H1 (cell line): Measurements from ENCODE around the gene TMCC1. TPM values are rescaled to one million over a fixed set of nuclear protein-coding genes. Genes with fewer than 3 reads are reported as not detected.
A peak's percentile ranks its signal among the peaks of the same experiment; 100 is the strongest.

Source experiments
- CTCF ChIA-PET: fragments of 300-600 bp; sonication (Branson Sonifier 250); formaldehyde crosslinking; loops from one replicate; lab custom pipeline; 2021; ENCODE audit not compliant: partially characterized antibody; lab: Charles Lee
- POLR2A ChIA-PET: fragments of 300-600 bp; sonication (Branson Sonifier 250); formaldehyde crosslinking; loops from one replicate; lab custom pipeline; 2021; ENCODE audit warnings: inconsistent platforms; ENCODE audit not compliant: partially characterized antibody; lab: Charles Lee
- DNase-seq, 2 experiments: peaks; one replicate each; pipeline versions ENCODE4 v3.0.0 to v3.0.0-alpha.2; 2010 to 2022; ENCODE audit warnings: low spot score in 2 of 2, low read depth in 1 of 2, mixed read lengths in 1 of 2
- FAIRE-seq: peaks from 2 replicates; lab custom pipeline; 2011; peaks lifted over from hg19 to GRCh38; lab: Jason Lieb, UNC
- H2AFZ ChIP-seq: 2 replicates; pipeline ENCODE4 v1.8.1; 2012; ENCODE audit warnings: low read length, inconsistent platforms
- H2AK5ac ChIP-seq: 2 replicates; pipeline ENCODE4 v1.6.1; 2013; ENCODE audit warnings: low read depth, low read length
- H2BK120ac ChIP-seq: replicated peaks from 2 replicates; pipeline ENCODE3; 2013; ENCODE audit warnings: low read depth, low read length, inconsistent platforms
- H2BK12ac ChIP-seq: 2 replicates; pipeline ENCODE4 v1.6.1; 2013; ENCODE audit warnings: low read depth, low read length
- H2BK15ac ChIP-seq: 2 replicates; pipeline ENCODE4 v1.6.1; 2013; ENCODE audit warnings: low read length
- H2BK20ac ChIP-seq: 2 replicates; pipeline ENCODE4 v1.6.1; 2013; ENCODE audit warnings: low read length
- H2BK5ac ChIP-seq: 2 replicates; pipeline ENCODE4 v1.6.1; 2013; ENCODE audit warnings: low read depth, low read length
- H3K14ac ChIP-seq: 2 replicates; pipeline ENCODE4 v1.6.1; 2013; ENCODE audit warnings: inconsistent platforms; ENCODE audit not compliant: insufficient read length
- H3K18ac ChIP-seq: 2 replicates; pipeline ENCODE4 v1.6.1; 2013; ENCODE audit warnings: low read length; ENCODE audit errors: extremely low read depth
- H3K23ac ChIP-seq: 2 replicates; pipeline ENCODE4 v1.6.1; 2013; ENCODE audit warnings: inconsistent platforms; ENCODE audit not compliant: insufficient read length
- H3K23me2 ChIP-seq: 2 replicates; pipeline ENCODE4 v1.6.1; 2013; ENCODE audit warnings: low read depth, low read length
- H3K27ac ChIP-seq: 2 replicates; pipeline ENCODE4 v1.6.1; 2011; ENCODE audit warnings: low read depth, low read length, inconsistent platforms
- H3K27me3 ChIP-seq, 4 experiments: replicated peaks in 1 of 4; 1 replicate in 1 of 4; 2 replicates in 3 of 4; pipeline versions ENCODE4 v1.6.1 to v1.8.1; 2011 to 2013; ENCODE audit warnings: low read length in 3 of 4, mild to moderate bottlenecking in 3 of 4, inconsistent platforms in 2 of 4, mixed read lengths in 2 of 4, moderate library complexity in 1 of 4; ENCODE audit not compliant: control insufficient read depth in 3 of 4, insufficient read depth in 3 of 4; ENCODE audit errors: extremely low read depth in 1 of 4
- H3K36me3 ChIP-seq, 4 experiments: 2 replicates each; pipeline versions ENCODE4 v1.6.1 to v1.8.1; 2011 to 2013; ENCODE audit warnings: mild to moderate bottlenecking in 4 of 4, low read length in 3 of 4, moderate library complexity in 2 of 4, control low read depth in 1 of 4, inconsistent platforms in 1 of 4; ENCODE audit not compliant: insufficient read depth in 4 of 4, control insufficient read depth in 2 of 4
- H3K4ac ChIP-seq: replicated peaks from 2 replicates; pipeline ENCODE3; 2013; ENCODE audit warnings: low read length, low read depth, mixed read lengths, inconsistent platforms; ENCODE audit not compliant: insufficient read length
- H3K4me1 ChIP-seq, 4 experiments: replicated peaks in 1 of 4; 1 replicate in 1 of 4; 2 replicates in 3 of 4; pipeline versions ENCODE4 v1.6.1 to v1.8.1; 2011 to 2013; ENCODE audit warnings: low read length in 3 of 4, inconsistent platforms in 2 of 4, mixed read lengths in 1 of 4; ENCODE audit not compliant: insufficient read depth in 4 of 4, control insufficient read depth in 3 of 4
- H3K4me2 ChIP-seq, 2 experiments: 2 replicates each; pipeline versions ENCODE4 v1.6.1 to v1.8.1; 2011 to 2013; ENCODE audit warnings: low read depth in 2 of 2, low read length in 2 of 2, control low read depth in 1 of 2, inconsistent platforms in 1 of 2, mild to moderate bottlenecking in 1 of 2; ENCODE audit not compliant: insufficient read depth in 1 of 2
- H3K4me3 ChIP-seq, 4 experiments: fragments of 200-600, 300-600 bp in 1 of 4; sonication (generic), shearing (Covaris generic), sonication (Bioruptor Twin) in 1 of 4; 2 replicates each; pipeline versions ENCODE4 v1.5.1 to v1.8.1; 2011 to 2016; ENCODE audit warnings: low read length in 4 of 4, low read depth in 3 of 4, control low read depth in 2 of 4, inconsistent platforms in 2 of 4, mild to moderate bottlenecking in 2 of 4, mixed read lengths in 1 of 4, moderate library complexity in 1 of 4; ENCODE audit not compliant: insufficient read depth in 2 of 4; ENCODE audit errors: extremely low read depth in 1 of 4
- H3K56ac ChIP-seq: replicated peaks from 2 replicates; pipeline ENCODE3; 2013; ENCODE audit warnings: low read depth, mild to moderate bottlenecking, mixed read lengths, low read length, inconsistent platforms; ENCODE audit not compliant: insufficient read length
- H3K79me1 ChIP-seq: 2 replicates; pipeline ENCODE4 v1.6.1; 2013; ENCODE audit warnings: low read depth, low read length, control low read depth
- H3K79me2 ChIP-seq, 2 experiments: 2 replicates each; pipeline versions ENCODE4 v1.6.1 to v1.8.1; 2012 to 2013; ENCODE audit warnings: low read length in 2 of 2, mild to moderate bottlenecking in 2 of 2, inconsistent platforms in 1 of 2; ENCODE audit not compliant: insufficient read depth in 2 of 2, control insufficient read depth in 1 of 2
- H3K9ac ChIP-seq, 4 experiments: replicated peaks in 1 of 4; 1 replicate in 1 of 4; 2 replicates in 3 of 4; pipeline versions ENCODE4 v1.6.1 to v1.8.1; 2011 to 2013; ENCODE audit warnings: low read depth in 3 of 4, low read length in 3 of 4, control low read depth in 2 of 4, mild to moderate bottlenecking in 2 of 4, moderate library complexity in 2 of 4, inconsistent platforms in 1 of 4; ENCODE audit errors: extremely low read depth in 1 of 4
- H3K9me3 ChIP-seq, 2 experiments: 2 replicates each; pipeline versions ENCODE4 v1.6.1 to v1.8.1; 2012 to 2013; ENCODE audit warnings: mild to moderate bottlenecking in 2 of 2, moderate library complexity in 2 of 2, control low read depth in 1 of 2, inconsistent platforms in 1 of 2, low read depth in 1 of 2, low read length in 1 of 2, mixed read lengths in 1 of 2; ENCODE audit not compliant: insufficient read depth in 2 of 2
- H4K20me1 ChIP-seq, 2 experiments: replicated peaks in 1 of 2; 2 replicates each; pipeline versions ENCODE3 to v1.8.1; 2011 to 2013; ENCODE audit warnings: inconsistent platforms in 2 of 2, low read length in 2 of 2, mild to moderate bottlenecking in 1 of 2; ENCODE audit not compliant: insufficient read depth in 2 of 2, control insufficient read depth in 1 of 2
- H4K5ac ChIP-seq: 2 replicates; pipeline ENCODE4 v1.6.1; 2013; ENCODE audit warnings: low read length, low read depth, mixed read lengths, inconsistent platforms; ENCODE audit not compliant: insufficient read length
- H4K8ac ChIP-seq: 2 replicates; pipeline ENCODE4 v1.8.0; 2013; ENCODE audit warnings: mild to moderate bottlenecking, moderate library complexity, low read length, inconsistent platforms; ENCODE audit not compliant: insufficient read depth; ENCODE audit errors: extremely low read depth
- H4K91ac ChIP-seq: replicated peaks from 2 replicates; pipeline ENCODE3; 2013; ENCODE audit warnings: low read length, mixed read lengths, inconsistent platforms; ENCODE audit not compliant: insufficient read length
- BACH1 ChIP-seq: IDR thresholded peaks from 2 replicates; pipeline ENCODE4 v1.6.1; 2012; ENCODE audit warnings: low read length, improper control_type of control experiment
- FOSL1 ChIP-seq: IDR thresholded peaks from 2 replicates; pipeline ENCODE4 v1.6.1; 2011; ENCODE audit warnings: mild to moderate bottlenecking, low read depth, low read length, moderate library complexity; ENCODE audit not compliant: insufficient read depth
- JUND ChIP-seq: IDR thresholded peaks from 2 replicates; pipeline ENCODE4 v1.6.1; 2011; ENCODE audit warnings: mild to moderate bottlenecking, improper control_type of control experiment, low read length
- KDM1A ChIP-seq: fragments of 200-600, 300-600 bp; sonication (generic); IDR thresholded peaks from 2 replicates; pipeline ENCODE4 v1.7.1; 2016; ENCODE audit warnings: mild to moderate bottlenecking, low read length, borderline replicate concordance
- NANOG ChIP-seq: IDR thresholded peaks from 2 replicates; pipeline ENCODE4 v1.6.1; 2011; ENCODE audit warnings: low read length, low read depth, mild to moderate bottlenecking, inconsistent platforms; ENCODE audit not compliant: insufficient read depth, poor library complexity, severe bottlenecking
- NRF1 ChIP-seq: IDR thresholded peaks from 2 replicates; pipeline ENCODE4 v1.6.1; 2011; ENCODE audit warnings: mild to moderate bottlenecking, low read depth, low read length, improper control_type of control experiment
- RAD21 ChIP-seq, 2 experiments: IDR thresholded peaks in 1 of 2; conservative IDR thresholded peaks in 1 of 2; 2 replicates each; pipeline ENCODE4 v1.6.1; 2011; ENCODE audit warnings: low read depth in 2 of 2, low read length in 2 of 2, improper control_type of control experiment in 1 of 2, inconsistent platforms in 1 of 2, mild to moderate bottlenecking in 1 of 2, moderate library complexity in 1 of 2
- RXRA ChIP-seq: IDR thresholded peaks from 2 replicates; pipeline ENCODE4 v1.6.1; 2011; ENCODE audit warnings: low read depth, mild to moderate bottlenecking, low read length, moderate library complexity; ENCODE audit not compliant: insufficient read depth
- SP2 ChIP-seq: IDR thresholded peaks from 2 replicates; pipeline ENCODE4 v1.6.1; 2012; ENCODE audit warnings: mild to moderate bottlenecking, low read length, inconsistent platforms
- YY1 ChIP-seq: IDR thresholded peaks from 2 replicates; pipeline ENCODE4 v1.6.1; 2011; ENCODE audit warnings: low read depth, mild to moderate bottlenecking, low read length
- ZNF274 ChIP-seq: IDR thresholded peaks from 2 replicates; pipeline ENCODE4 v1.7.0; 2012; ENCODE audit warnings: low read length, borderline replicate concordance; ENCODE audit errors: extremely low read depth
- whole genome bisulfite sequencing, 2 experiments: shearing (Covaris generic) in 1 of 2; methylation state at CpG; one replicate each; pipeline versions ENCODE4 v1.1.6 to v1.1.7; 2013 to 2015; ENCODE audit warnings: low lambda C conversion rate in 2 of 2, mixed read lengths in 2 of 2, inconsistent platforms in 1 of 2, low coverage in 1 of 2, missing lambda C conversion rate in 1 of 2; ENCODE audit not compliant: insufficient replicate concordance in 2 of 2, insufficient coverage in 1 of 2, insufficient read length in 1 of 2; ENCODE audit errors: extremely low coverage in 1 of 2, missing lambda C conversion rate in 1 of 2; 5-methylcytosine and 5-hydroxymethylcytosine counted together
- polyA plus RNA-seq, 7 experiments: library from polyadenylated mRNA; depleted of rRNA in 3 of 7; stranded (reverse) in 5 of 7; unstranded in 2 of 7; fragments of >200 nt in 5 of 7; fragments of 200-250 nt in 2 of 7; gene quantifications; 1 replicate in 5 of 7; 2 replicates in 1 of 7; 4 replicates in 1 of 7; pipeline versions ENCODE4 v1.2.1 to v1.2.3, GENCODE V29; 2011 to 2013; ENCODE audit warnings: missing spikeins in 2 of 7, mixed read lengths in 2 of 7
- total RNA-seq: library from RNA; stranded (reverse); fragmentation: NEBNext Ultra II Directional; extraction: Animal tissue kit (Norgen Biotek cat#: 25700); gene quantifications from 2 replicates; pipeline ENCODE4 v1.2.1, GENCODE V29; 2021
- TF ChIP-seq, protein P1 (sequence below): IDR thresholded peaks from 2 replicates; pipeline ENCODE4 v1.6.1; 2012; ENCODE audit warnings: low read length, inconsistent platforms

Gene TMCC1
- total and polyA plus RNA-seq, 2 of the 8 experiments (the other 6 are each of a cell fraction or from before 2014, with no cell fraction given) = 10.4 to 27.1 TPM

DNA sequence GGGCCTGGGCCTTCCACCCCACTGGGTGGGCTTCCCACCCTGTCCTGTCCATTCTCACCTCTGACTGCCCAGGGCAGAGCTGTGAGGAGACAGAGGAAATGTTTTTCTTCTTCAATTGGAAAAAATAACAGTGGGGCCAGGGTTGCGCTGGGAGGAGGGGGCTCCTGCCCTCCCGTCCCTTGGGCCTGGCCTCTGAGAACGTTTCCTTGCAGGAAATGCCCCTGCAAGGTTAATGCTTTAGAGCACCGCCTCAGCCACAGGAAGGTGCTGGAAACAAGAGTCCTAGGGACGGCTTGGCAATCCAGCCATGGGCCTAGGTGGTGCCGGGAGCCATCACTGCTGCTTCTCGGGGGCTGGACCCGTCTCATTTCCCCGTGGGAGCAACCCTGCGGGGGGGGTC lies 283.2 kb downstream of the TMCC1 start:
- ChIA-PET POLR2A (no interaction called here), CTCF (interaction anchor here (1.0 to 2.0 kb wide), 4 partner anchors 120 to 222 kb away, joined by 3 to 11 read pairs (median 3); no protein-coding TSS in a partner anchor)
- Histone ChIP-seq H3K79me2 (no peaks in the 10 kb centered on the region), H3K9me3 (no peaks in the 10 kb centered on the region), H4K91ac (peak overlapping the region; percentile 29), H3K23ac (no peak overlapping the region), H3K18ac (no peak overlapping the region), H3K56ac (no peak overlapping the region), H4K5ac (no peak overlapping the region), H4K8ac (no peak overlapping the region), H3K79me1 (no peaks in the 10 kb centered on the region), H3K27me3 (peaks cover 7 to 18% (median 13%) of the 10 kb centered on the region in 4 experiments; a peak in 6 of 7 replicates), H2BK20ac (no peak overlapping the region; the same call in 1 of the 2 replicates), H2BK15ac (peak overlapping the region; percentile 61; the same call in 1 of the 2 replicates), H3K14ac (no peak overlapping the region), H3K36me3 (no peaks in the 10 kb centered on the region; a peak in 1 of 8 replicates), H2AFZ (no peak overlapping the region), H3K4me3 (no peak overlapping the region), H2BK12ac (0 out of 2 replicates have a peak overlapping the region, but pooled peaks have one; percentile 60), H3K4me1 (peaks cover 0 to 27% (median 23%) of the 10 kb centered on the region in 4 experiments; a peak in 6 of 7 replicates), H2BK5ac (no peak overlapping the region; the same call in 1 of the 2 replicates), H3K27ac (no peak overlapping the region), H3K4ac (no peak overlapping the region), H2BK120ac (no peak overlapping the region), H3K23me2 (peaks cover 16% of the 10 kb centered on the region; the same call in 1 of the 2 replicates), H3K9ac (no peak overlapping the region), H4K20me1 (peaks cover 0 to 2% of the 10 kb centered on the region in 2 experiments), H3K4me2 (no peak overlapping the region), H2AK5ac (no peak overlapping the region)
- FAIRE-seq = no peak
- DNase-seq = no peak
- 73% methylated on average over 10 of the region's 10 CpGs; no CpG with 5 or more reads in 1 of the 2 experiments for WGBS, 2 experiments
- TF ChIP-seq, protein P1, sequence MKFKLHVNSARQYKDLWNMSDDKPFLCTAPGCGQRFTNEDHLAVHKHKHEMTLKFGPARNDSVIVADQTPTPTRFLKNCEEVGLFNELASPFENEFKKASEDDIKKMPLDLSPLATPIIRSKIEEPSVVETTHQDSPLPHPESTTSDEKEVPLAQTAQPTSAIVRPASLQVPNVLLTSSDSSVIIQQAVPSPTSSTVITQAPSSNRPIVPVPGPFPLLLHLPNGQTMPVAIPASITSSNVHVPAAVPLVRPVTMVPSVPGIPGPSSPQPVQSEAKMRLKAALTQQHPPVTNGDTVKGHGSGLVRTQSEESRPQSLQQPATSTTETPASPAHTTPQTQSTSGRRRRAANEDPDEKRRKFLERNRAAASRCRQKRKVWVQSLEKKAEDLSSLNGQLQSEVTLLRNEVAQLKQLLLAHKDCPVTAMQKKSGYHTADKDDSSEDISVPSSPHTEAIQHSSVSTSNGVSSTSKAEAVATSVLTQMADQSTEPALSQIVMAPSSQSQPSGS = no peak
- TF ChIP-seq NRF1 (no peak), ZNF274 (no peak), RAD21 (IDR thresholded peaks at IDR 0.05 in 1 of 2, conservative IDR thresholded peaks at IDR 0.05 in 1 of 2; ENCODE audit: low read depth in 2 of 2, low read length in 2 of 2) (no peak), YY1 (no peak), FOSL1 (no peak), NANOG (no peak), RXRA (no peak), KDM1A (no peak), JUND (no peak), SP2 (no peak), BACH1 (no peak)
